Measurements from ENCODE around the gene TSPAN6.

- TF ChIP-seq CTCF (optimal IDR thresholded peaks at IDR 0.05 in 1 of 3, IDR thresholded peaks at IDR 0.05 in 1 of 3, conservative IDR thresholded peaks at IDR 0.05 in 1 of 3; ENCODE audit: extremely low read depth in 1 of 3, insufficient read depth in 2 of 3, low read length in 3 of 3) = no peak
- no peak for TF ChIP-seq EZH2 (IDR thresholded peaks at IDR 0.05; ENCODE audit: low read length)
Measured at GRCh38 chrX:100650841-100651240, 14.2 kb upstream of the TSPAN6 start.

All from keratinocyte (primary cell).